Left ventricle myocardium superior (tissue), 1 donor: ENCODE measurements around the gene CCDC146. TPM values are rescaled to one million over a fixed set of nuclear protein-coding genes. Genes with fewer than 3 reads are reported as not detected.
"Not testable (repeated sequence)": the region's sequence is repeated elsewhere in the genome, so short reads cannot be mapped to it uniquely, and the experiment has no call there.

ENCODE experiments used
- ATAC-seq: fragments of 200-7000 bp; cut with Tn5 transposase; one replicate; pipeline ENCODE4 v1.9.1; 2020; ENCODE audit warnings: mild to moderate bottlenecking, moderate library complexity
- DNase-seq: peaks from one replicate; pipeline ENCODE4 v3.0.0-alpha.2; 2020
- intact Hi-C: fragments of 100-400 bp; cut with micrococcal nuclease; formaldehyde crosslinking; loops from one replicate; pipeline ENCODE4 v1.11.0; 2022
- total RNA-seq: library from RNA; stranded (reverse); fragmentation: NEBNext Ultra II Directional; extraction: Animal tissue kit (Norgen Biotek cat#: 25700); gene quantifications from one replicate; pipeline ENCODE4 v1.2.1, GENCODE V29; 2021
- donor health status: DM: no; HTN: yes; CAD: no; lungs with severe emphysema.

Gene CCDC146
- total RNA-seq, 1 donor from 2014 or later: 11.0 TPM

DNA sequence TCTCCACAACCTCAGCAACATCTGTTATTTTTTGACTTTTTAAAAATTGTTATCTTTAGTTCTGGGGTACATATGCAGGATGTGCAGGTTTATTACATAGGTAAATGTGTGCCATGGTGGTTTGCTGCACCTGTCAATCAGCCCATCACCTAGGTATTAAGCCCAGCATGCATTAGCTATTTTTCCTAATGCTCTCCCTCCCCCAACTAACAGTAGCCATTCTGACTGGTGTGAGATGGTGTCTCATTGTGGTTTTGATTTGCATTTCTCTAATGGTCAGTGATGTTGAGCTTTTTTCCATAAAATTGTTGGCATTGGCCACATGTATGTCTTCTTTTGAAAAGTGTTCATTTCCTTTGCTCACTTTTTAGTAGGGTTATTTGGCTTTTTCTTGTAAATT is 106.4 kb downstream of the CCDC146 start:
- intact Hi-C loops, ATAC-seq, DNase-seq: not testable (repeated sequence)

GRCh38 chr7:77232467-77232866 is 110.1 kb downstream of the CCDC146 start:
- intact Hi-C loops: no loop called here
- DNase-seq: no peak
- no peak for ATAC-seq

DNA sequence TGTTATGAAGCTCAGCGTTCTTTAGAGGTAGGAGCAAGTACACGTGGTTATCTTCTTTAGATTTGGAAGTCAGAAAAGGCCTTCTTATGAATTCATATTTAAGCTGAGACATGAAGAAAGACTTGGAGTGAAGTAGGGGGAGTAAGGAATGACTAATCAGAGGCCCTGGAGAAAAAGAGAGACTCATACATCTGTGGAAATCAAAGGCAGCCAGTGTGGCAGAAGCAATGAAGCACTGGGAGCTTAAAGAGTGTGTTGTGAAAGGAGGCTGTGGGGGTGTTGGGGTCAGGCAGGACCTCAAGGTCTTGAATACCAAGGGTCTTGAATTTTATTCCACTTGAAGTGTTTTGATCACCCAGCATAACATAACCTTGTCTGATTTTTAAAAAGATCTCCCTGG is 112.9 kb downstream of the CCDC146 start:
- intact Hi-C loops: no loop called here
- ATAC-seq (no peak), DNase-seq (no peak)

- peak; percentile 62 for ATAC-seq
- intact Hi-C loops: no loop called here
Observed at GRCh38 chr7:77238703-77239136, 116.3 kb downstream of the CCDC146 start.

GRCh38 chr7:77239471-77239870 is 117.1 kb downstream of the CCDC146 start:
- intact Hi-C loops: no loop called here
- no peak for ATAC-seq
- no peak for DNase-seq

More at GRCh38 chr7:77238703-77239136, 116.3 kb downstream of the CCDC146 start:
- DNase-seq: no peak

- peak; percentile 31 for ATAC-seq
- DNase-seq: peak; percentile 41
- intact Hi-C loops: no loop called here
Observed at GRCh38 chr7:77242068-77242467, 119.7 kb downstream of the CCDC146 start.

GRCh38 chr7:77242554-77242953 is 120.1 kb downstream of the CCDC146 start:
- ATAC-seq (no peak), DNase-seq (no peak)
- intact Hi-C loops: no loop called here

- ATAC-seq: peak; percentile 39
- DNase-seq: no peak
- intact Hi-C loops: no loop called here
Observed at GRCh38 chr7:77244222-77244934, 122.0 kb downstream of the CCDC146 start.

- intact Hi-C loops: loop anchor here (5.0 kb wide), 1 partner anchor 82 kb away; no protein-coding TSS in a partner anchor
- DNase-seq (peak; percentile 67), ATAC-seq (peak; percentile 92)
Observed at GRCh38 chr7:77245015-77245755, 122.8 kb downstream of the CCDC146 start.

DNA sequence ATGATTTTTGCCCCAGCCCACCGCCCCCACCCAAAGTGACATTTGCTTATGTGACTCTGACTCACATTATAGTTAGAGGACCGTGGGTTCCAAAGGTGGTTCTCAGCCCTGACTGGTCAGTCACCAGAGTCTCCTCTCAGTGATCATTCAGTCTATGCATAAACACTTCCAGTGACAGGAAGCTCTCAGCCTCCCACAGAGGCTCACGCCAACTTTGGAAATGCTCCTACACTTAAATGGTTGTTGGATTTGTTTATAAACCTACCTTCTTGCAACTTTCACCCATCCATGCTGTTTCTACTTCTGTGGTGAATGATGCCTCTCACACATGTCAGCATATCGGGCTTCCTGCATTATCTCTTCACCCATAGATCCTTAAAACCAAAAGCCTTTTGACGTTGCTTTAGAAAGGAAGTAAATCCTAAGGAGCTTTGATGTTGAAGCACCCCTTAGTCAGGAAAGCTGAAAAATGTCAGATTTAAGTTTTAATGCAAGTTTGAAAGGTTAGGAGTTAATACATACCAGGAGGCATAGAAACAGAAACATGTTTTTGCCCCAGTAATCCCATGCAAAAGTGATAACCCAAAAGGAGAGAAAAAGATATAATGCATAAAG is 123.7 kb downstream of the CCDC146 start:
- ATAC-seq (peak; percentile 25), DNase-seq (no peak)
- intact Hi-C loops: loop anchor here (5.0 kb wide), 1 partner anchor 81 kb away; no protein-coding TSS in a partner anchor

DNA sequence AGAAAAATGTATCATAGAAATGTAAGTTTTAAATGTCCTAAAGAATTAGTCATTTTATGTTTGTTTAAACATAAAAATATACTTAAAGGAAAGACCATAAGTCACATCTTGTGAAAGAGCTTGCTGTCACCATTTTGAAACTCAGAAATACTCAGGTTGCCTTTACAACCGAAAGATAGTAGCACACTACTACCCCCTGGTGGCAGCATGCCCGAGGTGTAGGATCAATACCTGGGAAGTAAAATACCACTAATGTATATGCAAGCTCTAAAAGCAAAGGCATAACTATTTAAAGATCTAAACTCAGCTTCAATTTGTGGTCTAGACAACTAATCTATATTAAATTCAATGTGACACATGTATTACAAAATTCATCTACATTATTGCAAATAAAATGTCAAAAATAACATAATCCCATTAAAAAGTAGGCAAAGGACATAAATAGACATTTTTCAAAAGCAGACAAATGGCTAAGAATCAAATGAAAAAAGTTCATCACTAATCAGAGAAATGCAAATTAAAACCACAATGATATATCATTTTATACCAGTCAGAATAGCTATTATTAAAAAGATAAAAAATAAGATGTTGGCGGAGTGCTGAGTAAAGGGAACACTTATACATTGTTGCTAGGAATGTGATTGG is 124.9 kb downstream of the CCDC146 start:
- peak; percentile 78 for DNase-seq
- peak; percentile 34 for ATAC-seq
- intact Hi-C loops: loop anchor here (5.0 kb wide), 1 partner anchor 80 kb away; no protein-coding TSS in a partner anchor

GRCh38 chr7:77248154-77248553 is 125.7 kb downstream of the CCDC146 start:
- DNase-seq (no peak), ATAC-seq (no peak)
- intact Hi-C loops: loop anchor here (5.0 kb wide), 1 partner anchor 79 kb away; no protein-coding TSS in a partner anchor

GRCh38 chr7:77252506-77252905 is 130.1 kb downstream of the CCDC146 start:
- ATAC-seq (peak; percentile 28), DNase-seq (no peak)
- intact Hi-C loops: no loop called here

DNA sequence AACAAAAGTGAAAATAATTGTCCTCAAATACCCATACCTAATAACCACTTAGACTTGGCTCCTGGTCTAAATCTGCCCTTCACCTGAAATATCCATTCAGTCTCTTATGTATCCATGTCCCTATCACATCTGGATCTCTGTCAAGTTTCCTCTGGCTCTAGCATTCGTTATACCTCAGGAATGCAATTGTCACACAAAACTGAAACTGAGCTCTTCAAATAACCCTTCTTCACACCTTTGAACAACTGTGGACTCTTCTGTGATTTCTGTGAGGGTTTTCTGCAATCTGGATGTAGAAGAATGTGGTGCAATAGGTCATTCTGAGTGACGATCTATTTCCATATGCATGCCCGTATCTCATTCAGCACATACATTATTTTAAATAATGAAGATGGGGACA is 130.7 kb downstream of the CCDC146 start:
- ATAC-seq (no peak), DNase-seq (no peak)
- intact Hi-C loops: no loop called here

DNA sequence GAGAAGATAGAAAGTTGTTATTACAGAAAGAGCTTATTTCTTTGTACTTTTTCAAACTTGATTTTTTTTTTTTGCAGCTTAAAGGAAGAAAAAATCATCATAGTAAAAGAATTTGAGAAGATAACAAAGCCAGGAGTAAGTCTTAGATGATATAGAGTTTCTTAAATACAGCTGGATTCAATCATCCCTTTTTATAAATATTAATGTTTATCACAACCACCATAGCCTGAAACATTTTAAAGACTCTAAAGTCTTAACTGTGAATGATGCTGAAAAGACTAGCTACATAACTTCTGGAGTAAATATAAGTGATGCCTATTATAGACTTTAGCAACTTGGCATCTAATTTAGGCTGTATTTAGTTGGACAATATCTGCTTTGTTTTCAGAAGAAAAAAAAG is 132.0 kb downstream of the CCDC146 start:
- no peak for DNase-seq
- no peak for ATAC-seq
- intact Hi-C loops: no loop called here

- ATAC-seq: no peak
- intact Hi-C loops: no loop called here
- DNase-seq: no peak
Observed at GRCh38 chr7:77254915-77255314, 132.5 kb downstream of the CCDC146 start.

GRCh38 chr7:77258014-77258413 is 135.6 kb downstream of the CCDC146 start:
- intact Hi-C loops: no loop called here
- DNase-seq: no peak
- ATAC-seq: no peak

- intact Hi-C loops: no loop called here
- peak; percentile 97 for ATAC-seq
- DNase-seq: no peak
Observed at GRCh38 chr7:77258593-77258992, 136.2 kb downstream of the CCDC146 start.

GRCh38 chr7:77262316-77262715 is 139.9 kb downstream of the CCDC146 start:
- no peak for ATAC-seq
- DNase-seq: no peak
- intact Hi-C loops: no loop called here
